HG03342 (cell line): ENCODE results near the gene FADS6.
"Not testable (repeated sequence)": the region's sequence is repeated elsewhere in the genome, so short reads cannot be mapped to it uniquely, and the experiment has no call there.

Experiments used
- ATAC-seq: cut with Tn5 transposase; IDR thresholded peaks from one replicate; pipeline ENCODE4 v1.9.1; 2021; ENCODE audit warnings: mild to moderate bottlenecking, moderate library complexity; ENCODE audit not compliant: unreplicated experiment

The FADS6 gene

DNA sequence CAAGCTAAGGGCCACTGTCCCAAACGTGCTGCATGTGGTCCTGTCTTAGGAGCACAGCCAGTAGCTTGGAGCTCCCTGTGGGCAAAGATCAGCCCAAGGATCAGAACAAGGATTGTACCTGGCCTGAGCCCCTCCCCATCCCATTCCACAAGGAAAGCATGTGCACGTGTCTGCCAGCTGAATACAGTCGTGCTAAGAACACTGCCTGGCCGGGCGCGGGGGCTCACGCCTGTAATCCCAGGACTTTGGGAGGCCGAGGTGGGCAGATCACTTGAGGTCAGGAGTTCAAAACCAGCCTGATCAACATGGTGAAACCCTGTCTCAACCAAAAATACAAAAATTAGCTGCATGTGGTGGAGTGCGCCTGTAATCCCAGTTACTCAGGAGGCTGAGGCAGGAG, 23.4 kb downstream of the FADS6 start:
- ATAC-seq, result not testable (repeated sequence)

- ATAC-seq, result no peak
Observed at GRCh38 chr17:74868908-74869255, 24.6 kb downstream of the FADS6 start.

GRCh38 chr17:74868251-74868907, 25.1 kb downstream of the FADS6 start:
- ATAC-seq, result no peak

- no peak for ATAC-seq
Observed at GRCh38 chr17:74866198-74866835, 27.1 kb downstream of the FADS6 start.

DNA sequence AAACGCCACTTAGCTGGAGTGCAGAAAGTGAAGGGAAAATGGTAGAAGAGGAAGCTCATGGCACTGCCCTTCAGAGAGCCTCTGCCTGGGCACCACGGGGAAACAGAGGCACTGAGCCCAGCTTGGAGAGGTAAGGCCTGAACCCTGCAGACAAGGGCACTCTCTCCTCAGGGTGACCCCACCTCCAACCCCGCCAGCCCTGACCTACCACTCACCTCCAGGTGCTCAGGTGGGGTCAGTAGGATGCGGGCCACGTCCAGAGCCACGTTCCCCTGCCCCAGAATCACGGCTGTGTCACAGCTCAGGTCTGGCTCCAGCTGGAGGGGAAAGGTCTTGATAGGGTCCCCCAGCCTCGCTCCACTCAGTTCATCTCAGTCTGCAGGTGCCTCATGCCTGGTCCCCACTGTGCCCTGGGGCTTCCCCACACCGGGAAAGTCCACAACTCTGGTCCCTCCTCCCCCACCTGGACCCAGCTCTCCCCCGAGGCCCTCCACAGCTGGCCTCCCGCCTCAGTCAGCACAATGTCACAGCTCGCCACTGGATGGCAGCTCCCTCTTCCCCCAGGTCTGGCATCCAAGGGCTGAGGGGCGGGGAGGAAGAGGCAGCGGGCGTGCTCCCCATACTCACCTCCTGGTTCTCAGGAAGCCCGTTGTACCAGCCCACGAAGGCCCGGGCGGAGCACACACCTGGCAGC, 27.8 kb downstream of the FADS6 start:
- no peak for ATAC-seq

GRCh38 chr17:74864866-74865395, 28.5 kb downstream of the FADS6 start:
- ATAC-seq, result no peak

DNA sequence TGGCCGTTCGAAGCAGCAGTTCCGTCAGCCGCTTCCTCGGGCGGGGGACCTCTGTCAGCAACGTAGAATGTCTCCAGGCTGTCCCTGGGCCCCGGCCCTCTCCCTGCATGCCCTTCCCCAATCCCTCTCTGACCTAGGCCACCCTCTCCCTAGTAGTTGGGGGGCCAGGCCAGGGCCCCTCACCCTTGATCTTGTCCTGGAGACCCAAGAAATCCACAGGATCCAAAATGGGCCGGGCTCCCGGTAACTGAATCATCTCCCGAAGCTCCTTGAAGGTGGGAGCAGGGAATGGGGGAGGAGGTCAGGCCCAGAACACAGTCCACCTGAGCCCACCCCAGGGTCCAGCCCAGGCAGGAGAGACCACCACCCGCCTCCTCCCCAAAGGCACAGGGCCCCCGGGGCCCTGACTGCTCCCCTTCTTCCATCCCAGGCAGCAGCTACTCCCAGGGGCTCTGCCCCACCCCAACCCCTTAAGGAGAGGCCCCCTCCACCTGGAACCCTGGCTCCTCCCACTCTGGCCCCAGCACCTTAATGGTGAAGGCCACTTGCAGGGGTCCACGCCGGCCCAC, 29.1 kb downstream of the FADS6 start:
- ATAC-seq, result no peak

DNA sequence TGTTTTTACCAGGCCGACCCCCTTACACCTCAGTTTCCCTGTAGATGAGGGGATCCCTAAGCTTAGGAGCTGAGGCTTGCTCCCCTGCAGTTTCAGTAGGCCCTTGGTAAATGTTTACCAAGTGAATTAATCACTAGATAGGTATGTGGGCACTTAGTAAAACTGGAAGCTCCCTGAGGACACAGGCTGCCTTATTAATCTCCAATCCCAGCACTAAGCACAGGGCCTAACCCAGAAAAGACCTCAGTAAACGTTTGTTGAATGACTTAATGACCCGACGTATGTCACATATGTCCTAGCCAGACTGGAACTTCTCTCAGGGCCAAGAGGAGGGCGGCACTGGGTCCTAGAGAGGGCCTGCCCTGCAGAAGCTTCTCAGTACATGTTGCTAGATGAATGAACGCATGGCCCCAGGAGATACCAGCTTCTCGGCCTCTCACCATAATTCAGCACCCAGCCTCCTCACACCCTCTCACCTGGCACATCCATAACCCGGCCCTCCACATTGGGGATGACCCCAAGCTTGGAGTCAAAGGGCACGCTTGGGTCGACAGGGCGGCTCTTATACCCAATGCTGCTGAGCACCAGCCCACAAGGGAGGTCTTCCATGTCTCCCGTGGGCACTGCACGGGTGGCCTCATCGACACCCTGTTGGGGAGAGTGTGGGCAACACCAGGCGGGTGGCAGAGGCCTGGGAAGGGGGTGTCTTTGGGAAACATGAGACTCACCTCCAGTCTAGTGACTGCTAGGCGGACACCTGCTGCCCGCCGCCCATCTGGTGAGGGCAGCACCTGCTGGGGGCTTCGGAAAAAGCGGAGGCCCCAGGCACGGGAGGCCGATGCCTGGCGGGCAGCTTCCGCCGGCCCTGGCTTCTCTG, 29.8 kb downstream of the FADS6 start:
- no peak for ATAC-seq

- no peak for ATAC-seq
Observed at GRCh38 chr17:74862919-74863318, 30.5 kb downstream of the FADS6 start.

DNA sequence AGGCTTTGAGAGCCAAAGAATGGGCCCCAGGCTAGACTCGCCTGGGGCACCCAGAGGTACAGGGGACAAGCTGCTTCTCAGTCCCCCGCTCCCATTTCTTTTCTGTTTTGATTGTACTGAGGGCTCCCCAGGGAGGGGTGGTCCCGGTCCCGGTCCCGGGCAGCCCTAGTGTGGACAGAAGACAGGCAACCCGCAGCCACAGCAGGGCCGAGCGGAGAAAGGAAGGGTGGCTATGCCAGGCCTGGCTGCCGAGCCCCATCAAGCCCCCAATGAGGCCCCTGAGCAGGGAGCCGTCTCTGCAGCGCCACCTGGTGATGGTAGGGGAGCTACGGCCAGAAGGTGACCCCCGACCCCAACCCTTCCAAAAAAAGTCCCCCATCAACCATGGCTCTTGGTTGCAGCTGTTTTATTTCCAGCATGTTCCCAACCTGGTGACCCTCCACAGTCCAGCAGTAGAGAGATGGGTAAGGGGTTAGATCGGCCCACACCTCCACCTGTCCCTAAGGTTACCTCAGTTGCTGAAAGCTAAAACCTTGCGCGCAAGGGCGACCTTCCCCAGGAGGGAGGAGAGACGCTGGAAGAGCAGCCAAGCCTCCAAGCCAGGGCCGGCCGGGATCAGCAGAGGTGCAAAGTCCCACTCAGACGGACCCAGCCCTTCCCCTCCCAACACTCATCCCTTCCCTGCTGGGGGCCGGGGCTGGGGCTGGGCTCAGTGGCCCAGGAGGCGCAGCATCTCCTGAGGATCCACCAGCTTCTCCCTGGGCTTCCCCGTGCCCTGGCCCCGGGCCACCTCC, 31.1 kb downstream of the FADS6 start:
- no peak for ATAC-seq

GRCh38 chr17:74861662-74862107, 31.7 kb downstream of the FADS6 start:
- no peak for ATAC-seq

DNA sequence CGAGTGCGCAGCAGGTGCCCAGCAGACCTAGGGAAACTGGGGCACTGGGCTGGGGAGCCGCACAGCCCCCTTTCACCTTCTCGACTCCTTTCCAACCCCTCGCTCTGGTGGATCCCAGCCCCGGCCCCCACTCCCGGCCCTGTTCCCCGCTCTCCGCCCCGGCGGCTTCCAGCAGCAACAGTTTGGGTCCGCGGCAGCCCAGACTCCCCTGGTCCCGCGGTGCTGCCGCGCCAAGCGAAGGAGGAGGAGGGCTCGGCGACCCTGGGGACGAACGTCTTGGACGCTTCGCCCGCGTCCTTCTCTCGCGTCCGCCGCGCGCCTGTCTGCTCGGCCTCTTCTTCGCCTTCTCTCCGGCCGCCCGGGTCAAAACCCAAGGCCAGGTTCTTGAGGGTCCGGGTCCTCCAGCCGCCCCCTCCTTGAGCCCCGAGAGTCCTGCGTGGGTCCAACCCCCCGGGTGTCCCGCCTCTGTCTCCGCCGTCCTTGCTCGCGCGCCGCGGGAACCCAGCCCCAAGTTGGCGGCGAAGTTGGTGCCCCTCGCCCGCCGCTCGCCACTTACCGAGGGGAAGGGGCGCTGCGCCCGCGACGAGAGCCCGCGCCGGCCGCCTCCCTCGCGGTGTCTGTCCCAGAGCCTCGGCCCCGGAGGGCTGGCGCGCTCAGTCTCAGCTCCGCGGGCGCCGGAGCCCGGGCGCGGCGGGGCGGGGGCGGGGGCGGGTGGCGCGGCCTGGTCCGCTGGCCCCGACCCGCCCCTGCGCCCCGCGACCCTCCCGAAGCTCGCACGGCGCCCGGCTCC, 32.4 kb downstream of the FADS6 start:
- ATAC-seq, result no peak

DNA sequence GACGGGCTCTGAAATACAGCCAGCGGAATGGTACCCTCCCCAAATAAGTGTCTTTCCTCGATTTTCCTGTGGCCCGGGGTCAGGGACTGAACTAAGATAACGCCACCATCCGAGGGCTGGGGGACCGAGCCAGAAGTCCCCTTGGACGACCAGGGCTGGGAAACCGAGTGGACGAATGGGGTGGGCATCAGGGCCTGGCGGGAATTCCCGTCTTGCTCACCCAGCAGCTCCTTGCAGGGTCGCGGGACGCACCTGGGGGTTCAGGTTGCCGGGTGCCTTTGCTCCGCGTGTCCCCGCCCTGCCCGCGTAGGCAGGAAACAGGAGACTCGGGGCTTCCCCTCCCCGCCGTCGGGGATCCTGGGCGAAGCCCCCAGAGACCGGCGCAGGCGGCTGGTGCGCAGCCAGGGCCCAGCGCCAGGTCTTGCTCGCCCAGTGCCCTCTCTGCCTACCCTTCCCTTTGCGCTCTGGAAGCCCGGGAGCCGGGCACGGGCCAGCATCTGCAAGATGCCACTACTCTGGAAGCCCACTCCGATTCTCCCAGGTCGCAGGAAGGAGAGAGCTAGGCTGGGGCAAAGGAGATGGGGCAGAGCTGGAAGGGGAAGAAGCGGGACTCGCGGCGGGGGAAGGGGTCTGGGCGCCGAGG, 33.1 kb downstream of the FADS6 start:
- ATAC-seq, result no peak

DNA sequence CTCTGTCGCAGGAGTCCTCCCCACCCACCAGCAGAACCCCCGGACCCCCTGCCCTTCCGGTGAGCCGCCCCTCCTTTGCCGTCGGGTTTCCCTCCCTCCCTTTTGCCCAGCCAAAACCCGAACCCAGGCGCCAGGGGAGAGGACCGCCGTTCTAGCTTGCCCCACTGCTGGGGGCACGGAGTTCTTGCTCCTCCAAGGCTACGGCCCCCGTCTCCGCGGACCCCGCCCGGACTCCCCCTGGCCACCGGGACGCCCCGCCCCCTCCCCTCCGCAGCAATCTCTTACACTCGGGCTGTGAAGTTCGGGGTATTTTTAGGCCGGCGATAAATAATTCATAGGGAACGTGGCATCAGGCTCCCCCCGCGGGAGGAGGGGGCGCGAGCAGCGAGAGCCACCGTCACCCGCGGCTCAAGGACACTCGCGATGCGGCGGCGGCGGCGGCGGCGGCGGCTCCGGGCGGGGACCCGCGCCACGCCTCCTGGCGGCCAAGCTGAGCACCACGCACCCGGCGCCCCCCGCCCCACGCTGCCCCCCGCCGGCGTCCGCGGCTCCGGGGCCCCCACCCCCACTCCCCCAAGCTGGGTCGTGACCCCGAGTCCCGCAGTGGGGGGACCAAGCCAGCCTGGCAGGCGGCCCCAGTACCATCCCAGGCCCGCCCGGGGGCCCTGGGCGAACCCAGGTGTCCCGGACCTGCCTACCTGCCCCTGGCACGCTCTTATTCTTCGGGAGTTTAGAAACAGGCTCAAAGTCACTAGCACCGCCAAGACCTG, 33.8 kb downstream of the FADS6 start, which contains the start of gene GRIN2C:
GRIN2C (minus strand) TSS at position 427 of the 770 bp plus-strand sequence. CDS start 4,793 bp downstream, outside the sequence.
- no peak for ATAC-seq

GRCh38 chr17:74858672-74859458, 34.6 kb downstream of the FADS6 start:
- ATAC-seq, result no peak

DNA sequence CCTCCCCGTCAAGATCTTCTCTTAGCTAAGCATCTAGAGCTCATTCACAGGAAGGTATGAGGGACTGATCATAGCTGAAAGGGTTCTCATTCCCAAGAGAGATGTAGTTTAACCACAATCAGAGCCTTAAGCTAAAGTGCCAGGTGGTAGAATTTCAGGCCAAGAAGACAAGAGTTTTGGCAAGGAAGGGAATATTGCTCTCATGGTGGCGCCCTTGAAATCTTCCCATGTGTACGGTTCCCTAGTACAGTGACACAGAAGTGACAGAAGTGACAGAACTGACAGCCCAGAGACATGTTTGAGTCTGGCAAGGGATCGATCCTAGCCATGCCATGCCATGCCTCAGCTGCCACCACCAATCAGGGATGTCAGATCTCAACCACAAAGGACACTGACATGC, 36.2 kb downstream of the FADS6 start:
- ATAC-seq, result no peak

- ATAC-seq, result no peak
Observed at GRCh38 chr17:74856112-74856511, 37.3 kb downstream of the FADS6 start.
